Right cardiac atrium (tissue), 5 donors: ENCODE measurements around the gene ONECUT2. TPM values are rescaled to one million over a fixed set of nuclear protein-coding genes. Genes with fewer than 3 reads are reported as not detected.

Experiments
- ATAC-seq, 2 donors: fragments of 200-7000 bp; cut with Tn5 transposase; one replicate each; pipeline versions ENCODE4 v1.8.0 to v1.9.1; 2020; ENCODE audit warnings: moderate library complexity in 2 of 2, mild to moderate bottlenecking in 1 of 2
- DNase-seq, 3 donors: peaks; one replicate each; pipeline ENCODE4 v3.0.0-alpha.2; 2020
- H3K27ac ChIP-seq: one replicate; pipeline ENCODE4 v1.5.1; 2013; ENCODE audit warnings: mild to moderate bottlenecking, low read length, control low read depth, moderate library complexity
- H3K27me3 ChIP-seq: one replicate; pipeline ENCODE4 v1.6.1; 2013; ENCODE audit not compliant: control insufficient read depth, insufficient read depth
- H3K4me1 ChIP-seq: one replicate; pipeline ENCODE4 v1.6.1; 2013; ENCODE audit warnings: low read length; ENCODE audit not compliant: control insufficient read depth, insufficient read depth
- H3K4me3 ChIP-seq: one replicate; pipeline ENCODE4 v1.5.1; 2013; ENCODE audit warnings: low read length, control low read depth
- H3K9me3 ChIP-seq: one replicate; pipeline ENCODE4 v1.6.1; 2013; ENCODE audit warnings: low read length; ENCODE audit not compliant: control insufficient read depth
- WGBS: extraction: QIAGEN DNeasy Blood & Tissue Kit; methylation state at CpG from one replicate; pipeline ENCODE4 v1.1.7; 2013; 5-methylcytosine and 5-hydroxymethylcytosine counted together
- intact Hi-C, 4 donors: fragments of 100-400 bp; cut with DNase I; formaldehyde crosslinking; loops; one replicate each; pipeline versions ENCODE4 v1.11.0 to v1.14.0; 2022 to 2023
- polyA plus RNA-seq: library from polyadenylated mRNA; stranded (reverse); fragments of 200-250 nt; gene quantifications from one replicate; pipeline ENCODE4 v1.2.3, GENCODE V29; 2013
- total RNA-seq, 4 donors: library from RNA; stranded (reverse); fragmentation: NEBNext Ultra II Directional; extraction: Animal tissue kit (Norgen Biotek cat#: 25700); gene quantifications; one replicate each; pipeline ENCODE4 v1.2.1, GENCODE V29; 2021
- donor health status: healthy with polysubstance abuse.
- donor health status: DM: no; HTN: yes; CAD: no.
- donor health status: DM: no; HTN: no; CAD: no.
- donor health status: DM: no; HTN: yes; CAD: no; lungs with severe emphysema.
- donor health status: DM: yes; HTN: yes; CAD: no.

Gene ONECUT2
- total and polyA plus RNA-seq, 5 donors: 0.02 to 0.20 (median 0.06) TPM; not detected in 1

DNA sequence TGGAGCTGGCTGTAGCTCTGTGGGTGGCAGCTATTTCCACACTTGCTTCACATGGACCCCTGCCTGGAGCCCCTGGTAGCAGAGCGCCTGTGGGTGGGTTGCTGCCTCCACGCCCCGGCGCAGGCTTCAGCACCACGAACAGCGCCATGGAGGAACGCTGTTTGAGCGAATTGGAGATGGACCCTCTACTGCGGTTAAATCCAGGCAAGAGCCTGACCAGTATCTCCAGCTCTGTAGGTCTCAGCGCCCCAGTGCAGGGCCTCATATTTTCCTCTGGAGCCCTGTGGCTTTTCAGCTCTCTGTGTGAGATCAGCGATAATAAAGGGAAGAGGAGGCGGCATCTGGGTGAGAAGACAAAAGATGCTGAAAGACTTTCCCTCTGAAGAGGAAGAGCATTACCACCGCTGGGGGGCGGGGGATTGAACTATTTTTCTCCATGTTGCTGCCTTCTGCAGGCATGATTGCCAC is 12.0 kb downstream of the ONECUT2 start:
- ATAC-seq (peak in 1 of 2 donors; percentile 29), DNase-seq (no peak)
- Histone ChIP-seq H3K27me3 (peaks cover 13% of the 10 kb centered on the region), H3K9me3 (no peaks in the 10 kb centered on the region), H3K4me3 (no peak overlapping the region), H3K4me1 (no peaks in the 10 kb centered on the region), H3K27ac (no peak overlapping the region)
- intact Hi-C loops: no loop called here
- WGBS: 5% methylated on average over 14 of the region's 14 CpGs

DNA sequence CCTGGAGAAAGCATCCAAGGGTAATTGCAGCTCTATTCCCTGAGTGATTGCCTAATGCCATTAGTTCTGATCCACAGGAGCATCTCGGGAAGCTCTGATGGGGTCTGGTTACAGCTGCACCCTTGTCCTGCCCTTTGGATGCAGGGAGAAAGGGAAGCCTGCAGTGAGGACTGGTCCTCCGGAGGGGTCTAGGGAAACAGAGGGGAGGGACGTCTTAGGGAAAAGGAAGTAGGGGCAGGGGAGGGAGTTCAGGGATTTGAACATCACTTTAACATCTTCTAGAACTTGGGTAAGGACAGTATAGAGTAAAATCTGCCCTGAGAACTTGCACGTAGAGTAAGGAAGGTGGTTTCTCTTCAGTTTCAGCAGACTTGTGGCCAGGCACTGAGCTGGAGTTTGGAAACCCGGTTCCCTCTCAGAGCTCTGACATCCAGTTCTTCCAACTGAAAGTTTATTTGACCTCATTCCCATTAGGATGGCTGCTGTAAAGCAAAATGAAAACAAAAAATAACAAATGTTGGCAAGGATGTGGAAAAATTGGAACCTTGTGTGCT is 20.5 kb downstream of the ONECUT2 start:
- Histone ChIP-seq H3K4me1 (no peaks in the 10 kb centered on the region), H3K4me3 (no peak overlapping the region), H3K27me3 (no peaks in the 10 kb centered on the region), H3K9me3 (no peaks in the 10 kb centered on the region), H3K27ac (no peak overlapping the region)
- ATAC-seq: no peak
- intact Hi-C loops: no loop called here
- 50% methylated on average over 5 of the region's 5 CpGs for WGBS
- no peak for DNase-seq

DNA sequence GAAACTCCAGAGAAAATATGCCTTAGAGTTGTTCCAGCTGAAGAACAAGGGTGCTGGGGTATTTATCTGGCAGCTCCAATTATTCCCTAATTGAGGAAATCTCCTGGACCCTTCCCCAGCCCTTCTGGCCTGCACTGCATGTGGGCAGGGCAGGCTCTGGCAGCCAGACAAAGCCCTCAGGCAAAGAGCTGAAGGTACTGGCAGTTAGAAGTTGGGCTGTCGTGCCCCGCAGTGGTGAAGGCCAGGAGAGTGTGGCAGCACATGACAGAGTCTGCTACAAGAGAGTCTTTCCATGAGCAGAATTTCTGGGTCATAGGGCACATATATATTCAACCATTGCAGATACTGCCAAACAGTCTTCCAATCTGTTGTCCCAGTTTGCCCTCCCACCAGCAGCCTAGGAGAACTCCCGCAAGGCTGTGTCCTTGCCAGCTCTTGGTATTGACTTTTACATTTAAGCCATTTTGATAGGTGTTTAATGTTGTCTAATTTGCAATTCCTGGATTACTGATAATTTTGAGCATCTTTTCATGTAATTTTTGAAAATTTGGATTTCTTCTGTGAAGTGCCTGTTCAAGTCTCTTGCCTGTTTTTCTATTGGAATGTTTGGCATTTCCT is 26.6 kb downstream of the ONECUT2 start:
- Histone ChIP-seq H3K4me1 (no peaks in the 10 kb centered on the region), H3K27ac (no peak overlapping the region), H3K4me3 (no peak overlapping the region), H3K9me3 (no peaks in the 10 kb centered on the region), H3K27me3 (no peaks in the 10 kb centered on the region)
- 94% methylated on average over 3 of the region's 3 CpGs for WGBS
- intact Hi-C loops: no loop called here
- ATAC-seq (no peak), DNase-seq (no peak)

DNA sequence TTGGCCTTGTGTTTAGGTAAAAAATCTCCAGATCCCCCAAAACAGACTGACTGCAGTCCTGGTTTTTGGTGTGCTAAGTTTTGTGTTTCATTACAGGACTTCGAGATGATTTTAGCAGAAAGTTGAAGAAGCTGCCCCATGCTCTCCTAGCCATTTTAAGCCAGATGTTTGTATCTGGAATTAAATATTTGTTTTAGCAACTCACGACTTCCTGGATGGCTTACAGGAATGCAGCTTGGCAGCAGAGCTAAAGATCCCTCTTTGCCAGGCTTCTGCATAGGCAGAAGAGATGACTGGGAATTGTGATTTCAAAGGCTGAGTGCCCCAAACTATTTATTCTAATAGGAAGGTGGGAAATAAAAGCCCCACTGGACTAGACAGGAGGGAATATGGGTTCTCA is 31.1 kb downstream of the ONECUT2 start:
- ATAC-seq: no peak
- intact Hi-C loops: no loop called here
- 46% methylated on average over 2 of the region's 2 CpGs for WGBS
- Histone ChIP-seq H3K9me3 (no peaks in the 10 kb centered on the region), H3K27ac (no peak overlapping the region), H3K4me1 (no peaks in the 10 kb centered on the region), H3K4me3 (no peak overlapping the region), H3K27me3 (no peaks in the 10 kb centered on the region)
- DNase-seq: no peak

DNA sequence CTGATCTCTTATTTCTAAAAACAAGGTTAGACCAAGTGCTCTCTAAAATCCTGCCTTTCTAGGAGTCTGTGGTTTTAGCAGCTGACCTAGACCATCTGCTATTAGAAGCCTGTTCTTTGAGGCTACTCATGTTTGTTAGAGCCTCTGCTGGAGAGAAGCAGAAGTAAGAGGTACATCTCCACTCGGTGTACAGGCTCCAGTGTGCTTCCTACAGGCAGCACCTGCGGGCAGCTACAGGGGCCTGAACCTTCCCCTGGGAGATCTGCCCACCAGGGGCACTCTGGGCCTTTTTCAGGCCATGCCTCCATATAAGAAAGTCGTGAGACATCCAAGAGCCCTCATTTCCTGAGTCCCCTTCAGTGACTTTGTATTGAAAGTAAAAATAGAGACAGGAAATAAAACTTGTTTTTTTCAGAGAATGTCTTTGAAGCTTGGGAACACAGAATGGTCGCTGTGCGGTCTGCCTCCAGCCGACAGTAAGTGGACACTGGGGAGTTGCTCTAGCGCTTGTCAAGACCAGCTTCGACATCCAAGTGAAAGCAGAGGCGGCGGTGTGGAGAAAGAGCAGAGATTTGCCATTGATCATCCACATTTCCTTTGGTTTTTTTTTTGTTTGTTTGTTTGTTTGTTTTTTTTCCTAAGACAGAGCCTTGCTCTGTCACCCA is 31.7 kb downstream of the ONECUT2 start:
- WGBS: 59% methylated on average over 10 of the region's 10 CpGs
- no peak overlapping the region for H3K27ac ChIP-seq
- ATAC-seq (no peak), DNase-seq (no peak)
- H3K4me3 ChIP-seq: no peak overlapping the region
- no peaks in the 10 kb centered on the region for H3K27me3 ChIP-seq
- H3K9me3 ChIP-seq: no peaks in the 10 kb centered on the region
- H3K4me1 ChIP-seq: no peaks in the 10 kb centered on the region
- intact Hi-C loops: no loop called here

DNA sequence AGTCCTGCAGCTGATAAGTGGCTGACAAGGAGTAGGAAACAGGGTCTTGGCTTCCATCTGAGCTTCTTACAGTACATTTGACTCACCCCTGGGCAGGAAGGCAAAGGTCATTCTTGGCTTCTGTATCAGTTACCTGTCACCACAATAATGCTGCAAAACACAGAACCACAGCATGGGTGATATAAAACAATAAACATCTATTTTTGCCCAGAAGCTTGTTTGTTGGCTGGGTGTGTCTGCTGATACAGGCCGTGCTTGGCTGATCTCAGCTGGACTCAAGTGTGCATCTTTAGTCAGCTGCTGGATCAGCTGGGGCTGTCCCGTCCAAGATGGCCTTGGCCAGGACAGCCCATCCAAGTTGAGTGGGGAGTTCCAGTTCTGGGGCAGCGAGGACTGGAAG is 34.7 kb downstream of the ONECUT2 start:
- no peak for ATAC-seq
- H3K27me3 ChIP-seq: no peaks in the 10 kb centered on the region
- no peak for DNase-seq
- no peak overlapping the region for H3K4me3 ChIP-seq
- no peaks in the 10 kb centered on the region for H3K9me3 ChIP-seq
- no peaks in the 10 kb centered on the region for H3K4me1 ChIP-seq
- intact Hi-C loops: no loop called here
- no peak overlapping the region for H3K27ac ChIP-seq
- WGBS: 31% methylated on average over 3 of the region's 3 CpGs

DNA sequence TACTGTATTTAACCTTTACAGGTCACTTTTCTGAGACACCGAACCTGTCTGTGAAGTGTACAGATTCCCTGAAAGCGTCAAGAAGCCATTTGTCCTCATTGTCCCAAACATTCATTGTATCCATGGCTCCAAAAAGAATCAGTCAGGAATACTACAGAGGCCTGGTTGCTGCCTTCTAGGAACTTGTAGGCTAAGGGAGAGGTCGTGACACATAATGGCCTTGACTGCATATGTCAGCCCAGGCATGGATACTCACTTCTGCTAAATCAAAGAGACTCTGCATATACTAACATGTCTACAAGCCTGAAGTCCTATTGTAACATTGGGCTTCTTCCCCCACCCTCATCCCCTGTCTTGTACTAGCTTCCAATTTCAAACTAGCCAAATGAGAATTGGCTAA is 40.2 kb downstream of the ONECUT2 start:
- WGBS: 79% methylated on average over 3 of the region's 3 CpGs
- Histone ChIP-seq H3K4me1 (no peaks in the 10 kb centered on the region), H3K27ac (no peak overlapping the region), H3K27me3 (no peaks in the 10 kb centered on the region), H3K4me3 (no peak overlapping the region), H3K9me3 (no peaks in the 10 kb centered on the region)
- no peak for ATAC-seq
- intact Hi-C loops: no loop called here
- no peak for DNase-seq

DNA sequence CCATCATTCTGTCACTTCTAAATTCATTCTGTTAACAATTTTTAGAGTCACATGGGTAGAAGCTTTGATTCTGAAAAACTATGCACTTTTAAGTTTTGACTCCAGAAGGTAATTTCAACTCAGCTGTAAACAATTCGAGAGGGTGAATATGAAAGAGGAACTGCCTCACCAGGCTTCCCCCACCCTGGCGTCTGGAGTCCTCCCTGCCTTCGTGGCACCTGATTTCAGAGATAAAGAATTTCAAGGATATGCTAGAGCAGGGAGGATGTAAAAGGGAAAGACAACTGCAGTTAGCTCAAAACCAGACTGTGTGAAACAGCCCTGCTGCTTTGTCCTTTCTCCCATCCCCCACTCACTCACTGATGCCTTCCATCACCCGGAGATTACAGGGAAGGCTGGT is 40.7 kb downstream of the ONECUT2 start:
- Histone ChIP-seq H3K4me1 (no peaks in the 10 kb centered on the region), H3K9me3 (no peaks in the 10 kb centered on the region), H3K27ac (no peak overlapping the region), H3K27me3 (no peaks in the 10 kb centered on the region), H3K4me3 (no peak overlapping the region)
- DNase-seq (no peak), ATAC-seq (no peak)
- 40% methylated on average over 4 of the region's 4 CpGs for WGBS
- intact Hi-C loops: no loop called here

DNA sequence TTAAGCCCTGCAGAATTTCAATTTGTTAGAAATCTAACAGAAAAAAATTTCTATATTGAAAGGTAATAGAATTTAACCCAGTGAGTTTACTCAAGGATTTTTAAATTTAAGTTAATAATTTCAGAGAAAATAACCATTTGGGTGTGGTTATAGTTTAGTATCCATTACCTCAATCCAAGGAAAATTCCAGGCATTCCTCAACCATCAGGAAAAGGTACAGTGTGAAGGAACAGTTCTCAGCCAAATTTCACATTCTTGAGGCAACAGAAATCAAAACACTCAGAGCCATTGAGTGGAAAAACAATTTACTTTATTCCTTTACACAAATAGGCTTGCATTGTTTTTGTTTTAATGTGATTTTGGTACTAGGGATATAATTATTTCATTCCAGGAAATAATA is 45.6 kb downstream of the ONECUT2 start:
- intact Hi-C loops: no loop called here
- H3K27ac ChIP-seq: no peak overlapping the region
- no peaks in the 10 kb centered on the region for H3K4me1 ChIP-seq
- H3K9me3 ChIP-seq: no peaks in the 10 kb centered on the region
- no peaks in the 10 kb centered on the region for H3K27me3 ChIP-seq
- no peak for ATAC-seq
- DNase-seq: no peak
- no peak overlapping the region for H3K4me3 ChIP-seq

DNA sequence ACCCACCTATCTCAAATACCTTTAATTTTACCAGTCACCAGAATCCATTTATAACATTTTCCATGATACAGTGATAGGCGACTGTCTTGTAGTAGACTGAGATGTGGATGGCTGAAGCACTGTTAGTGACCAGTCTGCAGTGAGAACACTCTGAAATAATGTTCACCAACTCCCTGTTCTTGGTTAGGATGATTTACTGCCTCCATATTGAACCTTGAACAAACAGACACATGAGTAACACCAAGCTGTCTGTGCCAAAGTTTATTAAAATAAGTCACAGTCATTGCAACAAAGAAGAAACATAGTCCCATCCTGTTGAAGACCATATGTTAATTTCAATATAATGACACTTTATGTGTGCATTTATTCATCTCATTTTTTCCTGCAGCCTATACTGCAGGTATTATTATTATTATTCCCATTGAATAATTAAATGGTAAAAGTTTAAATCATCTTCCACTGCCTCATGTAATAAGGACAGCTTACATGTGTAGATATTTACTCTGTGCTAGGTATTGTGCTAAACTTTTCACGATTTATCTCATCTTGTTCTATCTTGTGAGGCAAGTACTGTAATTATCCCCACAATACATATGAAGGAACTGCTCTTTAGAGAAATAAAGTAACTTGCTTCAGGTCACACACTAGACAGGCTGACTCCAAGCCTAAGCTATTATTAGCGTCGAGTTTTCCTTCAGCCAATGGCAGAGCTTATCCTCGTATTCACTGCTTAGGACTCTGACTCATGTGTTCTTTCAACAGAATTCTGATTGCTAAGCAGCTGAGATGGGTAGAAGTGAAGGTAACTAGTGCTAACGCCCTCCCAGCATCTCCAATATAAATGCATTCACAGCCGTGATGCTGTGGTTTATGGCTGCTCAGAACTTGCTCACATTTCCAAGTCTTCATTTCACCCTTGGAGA is 62.5 kb downstream of the ONECUT2 start:
- WGBS: 62% methylated on average over 7 of the region's 7 CpGs
- ATAC-seq (peak; percentile 68 to 78), DNase-seq (no peak)
- Histone ChIP-seq H3K27ac (no peak overlapping the region), H3K4me1 (no peaks in the 10 kb centered on the region), H3K27me3 (no peaks in the 10 kb centered on the region), H3K4me3 (no peak overlapping the region), H3K9me3 (no peaks in the 10 kb centered on the region)
- intact Hi-C loops: no loop called here
